ENCODE measurements around the gene TMEM176B.

The TMEM176B gene

GRCh38 chr7:150759479-150759878 lies 40.7 kb downstream of the TMEM176B start:
- no peaks in the 10 kb centered on the region for H3K27me3 ChIP-seq (ENCODE audit: insufficient read depth, low read length, poor library complexity)
- DNase-seq (no peak), ATAC-seq (ENCODE audit: insufficient read depth, low read depth) (no peak)
- H3K27ac ChIP-seq (ENCODE audit: low read length): no peak overlapping the region
- no peaks in the 10 kb centered on the region for H3K9me3 ChIP-seq (ENCODE audit: insufficient read depth, low read length, severe bottlenecking)
- no peaks in the 10 kb centered on the region for H3K36me3 ChIP-seq (ENCODE audit: insufficient read depth, low read length)
- H3K4me2 ChIP-seq (ENCODE audit: insufficient read depth, low read length): no peak overlapping the region
- H3K79me2 ChIP-seq (ENCODE audit: insufficient read depth, low read length): no peaks in the 10 kb centered on the region
- no peak overlapping the region for H3K9ac ChIP-seq (ENCODE audit: low read depth, low read length)
- H4K20me1 ChIP-seq (ENCODE audit: insufficient read depth, low read length): no peaks in the 10 kb centered on the region
- H3K4me3 ChIP-seq (ENCODE audit: low read depth in 1 of 2, low read length in 2 of 2): no peak overlapping the region
- no peak overlapping the region for H2AFZ ChIP-seq (ENCODE audit: low read depth, low read length)
- TF ChIP-seq EZH2 (IDR thresholded peaks at IDR 0.05; ENCODE audit: borderline replicate concordance, low read depth, low read length, severe bottlenecking) (no peak), CTCF (IDR thresholded peaks at IDR 0.05; ENCODE audit: borderline replicate concordance, extremely low read depth, low read length, poor library complexity, severe bottlenecking) (no peak)
- H3K4me1 ChIP-seq (ENCODE audit: insufficient read depth, low read length): peaks cover 29% of the 10 kb centered on the region

GRCh38 chr7:150756858-150757257 lies 43.3 kb downstream of the TMEM176B start:
- peaks cover 46% of the 10 kb centered on the region for H3K4me1 ChIP-seq (ENCODE audit: insufficient read depth, low read length)
- H3K9me3 ChIP-seq (ENCODE audit: insufficient read depth, low read length, severe bottlenecking): no peaks in the 10 kb centered on the region
- no peaks in the 10 kb centered on the region for H3K36me3 ChIP-seq (ENCODE audit: insufficient read depth, low read length)
- no peak overlapping the region for H3K4me3 ChIP-seq (ENCODE audit: low read depth in 1 of 2, low read length in 2 of 2)
- H3K79me2 ChIP-seq (ENCODE audit: insufficient read depth, low read length): no peaks in the 10 kb centered on the region
- H4K20me1 ChIP-seq (ENCODE audit: insufficient read depth, low read length): no peaks in the 10 kb centered on the region
- no peak overlapping the region for H2AFZ ChIP-seq (ENCODE audit: low read depth, low read length)
- TF ChIP-seq CTCF (IDR thresholded peaks at IDR 0.05; ENCODE audit: borderline replicate concordance, extremely low read depth, low read length, poor library complexity, severe bottlenecking) (peak; percentile 84), EZH2 (IDR thresholded peaks at IDR 0.05; ENCODE audit: borderline replicate concordance, low read depth, low read length, severe bottlenecking) (no peak)
- no peaks in the 10 kb centered on the region for H3K27me3 ChIP-seq (ENCODE audit: insufficient read depth, low read length, poor library complexity)
- ATAC-seq (ENCODE audit: insufficient read depth, low read depth) (peak; percentile 25; the same call in 2 of the 3 replicates), DNase-seq (peak; percentile 58)
- no peak overlapping the region; the same call in 1 of the 2 replicates for H3K9ac ChIP-seq (ENCODE audit: low read depth, low read length)
- peak overlapping the region; percentile 63; the same call in 1 of the 2 replicates for H3K4me2 ChIP-seq (ENCODE audit: insufficient read depth, low read length)
- peak overlapping the region; percentile 85 for H3K27ac ChIP-seq (ENCODE audit: low read length)

GRCh38 chr7:150756166-150756565 lies 44.0 kb downstream of the TMEM176B start:
- Histone ChIP-seq H4K20me1 (ENCODE audit: insufficient read depth, low read length) (no peaks in the 10 kb centered on the region), H3K4me3 (ENCODE audit: low read depth in 1 of 2, low read length in 2 of 2) (peak overlapping the region in 1 of 2 experiments; percentile 28; a peak in 1 of 4 replicates), H3K36me3 (ENCODE audit: insufficient read depth, low read length) (no peaks in the 10 kb centered on the region), H3K4me1 (ENCODE audit: insufficient read depth, low read length) (peaks cover 46% of the 10 kb centered on the region), H3K27ac (ENCODE audit: low read length) (peak overlapping the region; percentile 85), H3K9ac (ENCODE audit: low read depth, low read length) (peak overlapping the region; percentile 46), H2AFZ (ENCODE audit: low read depth, low read length) (no peak overlapping the region), H3K27me3 (ENCODE audit: insufficient read depth, low read length, poor library complexity) (no peaks in the 10 kb centered on the region), H3K79me2 (ENCODE audit: insufficient read depth, low read length) (no peaks in the 10 kb centered on the region), H3K9me3 (ENCODE audit: insufficient read depth, low read length, severe bottlenecking) (no peaks in the 10 kb centered on the region), H3K4me2 (ENCODE audit: insufficient read depth, low read length) (peak overlapping the region; percentile 63)
- TF ChIP-seq CTCF (IDR thresholded peaks at IDR 0.05; ENCODE audit: borderline replicate concordance, extremely low read depth, low read length, poor library complexity, severe bottlenecking) (no peak), EZH2 (IDR thresholded peaks at IDR 0.05; ENCODE audit: borderline replicate concordance, low read depth, low read length, severe bottlenecking) (no peak)
- ATAC-seq (ENCODE audit: insufficient read depth, low read depth): no peak
- peak; percentile 41 for DNase-seq
